A549 (cell line): Measurements from ENCODE around the gene CCDC12. TPM values are rescaled to one million over a fixed set of nuclear protein-coding genes. Genes with fewer than 3 reads are reported as not detected.

ENCODE experiments used
- ATAC-seq, 2 experiments: fragments of 200-7000 bp in 1 of 2; fragments of >200 bp in 1 of 2; cut with Nextera tagmentation in 1 of 2; cut with Tn5 transposase in 1 of 2; 3 replicates each; pipeline versions ENCODE4 v1.8.0 to v1.9.1; 2018 to 2020; ENCODE audit warnings: mild to moderate bottlenecking in 1 of 2, moderate library complexity in 1 of 2
- CTCF ChIA-PET: fragments of 300-600 bp; sonication (Branson Sonifier 250); formaldehyde crosslinking; extraction: SDS; loops from one replicate; lab custom pipeline; 2021; ENCODE audit warnings: antibody characterized with exemption, inconsistent platforms; lab: Yijun Ruan, JAX
- POLR2A ChIA-PET: fragments of 350-600 bp; formaldehyde crosslinking; extraction: SDS; loops from one replicate; lab custom pipeline; 2021; ENCODE audit warnings: antibody characterized with exemption, inconsistent platforms; lab: Yijun Ruan, JAX
- DNase-seq, 2 experiments: peaks; one replicate each; pipeline versions ENCODE4 v3.0.0 to v3.0.0-alpha.2; 2011 to 2016; ENCODE audit warnings: low read depth in 1 of 2, low spot score in 1 of 2
- FAIRE-seq: peaks from 2 replicates; lab custom pipeline; 2011; peaks lifted over from hg19 to GRCh38; lab: Jason Lieb, UNC
- H3K27ac ChIP-seq, 2 experiments: fragments of >200 bp; sonication (Bioruptor Twin); formaldehyde crosslinking; 3 replicates each; pipeline ENCODE4 v1.5.1; 2016 to 2017
- H3K4me1 ChIP-seq: fragments of >200 bp; sonication (Bioruptor Twin); formaldehyde crosslinking; 3 replicates; pipeline ENCODE4 v1.6.1; 2016
- H3K4me2 ChIP-seq: fragments of >200 bp; sonication (Bioruptor Twin); formaldehyde crosslinking; 3 replicates; pipeline ENCODE4 v1.6.1; 2016
- H3K4me3 ChIP-seq: fragments of >200 bp; sonication (Bioruptor Twin); formaldehyde crosslinking; 3 replicates; pipeline ENCODE4 v1.5.1; 2016
- H3K9me3 ChIP-seq: fragments of >200 bp; sonication (Bioruptor Twin); formaldehyde crosslinking; 3 replicates; pipeline ENCODE4 v1.6.1; 2016
- EHF ChIP-seq: fragments of 250-450 bp; sonication (Bioruptor Pico); IDR thresholded peaks from 2 replicates; pipeline ENCODE4 v1.5.0; 2020; ENCODE audit warnings: mild to moderate bottlenecking
- ELK1 ChIP-seq: fragments of 150-350 bp; IDR thresholded peaks from 2 replicates; pipeline ENCODE4 v1.6.1; 2014; ENCODE audit warnings: low read depth, mild to moderate bottlenecking, low read length
- EP300 ChIP-seq, 2 experiments: fragments of >200 bp; sonication (Bioruptor Twin); formaldehyde crosslinking; IDR thresholded peaks; 2 replicates in 1 of 2; 3 replicates in 1 of 2; pipeline ENCODE4 v1.6.1; 2016 to 2017
- FOSL2 ChIP-seq, 2 experiments: fragments of 450-650 bp in 1 of 2; fragments of >200 bp in 1 of 2; sonication (Bioruptor Twin) in 1 of 2; formaldehyde crosslinking; IDR thresholded peaks; 2 replicates each; pipeline versions ENCODE4 v1.5.0 to v1.6.1; 2016 to 2020; ENCODE audit warnings: mild to moderate bottlenecking in 1 of 2, moderate library complexity in 1 of 2
- GATA3 ChIP-seq: IDR thresholded peaks from 2 replicates; pipeline ENCODE4 v1.6.1; 2012; ENCODE audit warnings: borderline replicate concordance
- HDAC2 ChIP-seq: fragments of 200-600 bp; sonication (generic); IDR thresholded peaks from 2 replicates; pipeline ENCODE4 v1.6.1; 2016
- HOXA7 ChIP-seq: fragments of 250-450 bp; sonication (Bioruptor Pico); IDR thresholded peaks from 2 replicates; pipeline ENCODE4 v1.5.0; 2020; ENCODE audit warnings: mild to moderate bottlenecking, moderate library complexity
- MAZ ChIP-seq: fragments of 150-350 bp; IDR thresholded peaks from 2 replicates; pipeline ENCODE4 v1.6.1; 2014; ENCODE audit warnings: antibody characterized with exemption, low read depth, low read length, borderline replicate concordance
- NFE2L2 ChIP-seq: fragments of 150-350 bp; conservative IDR thresholded peaks from 2 replicates; pipeline ENCODE4 v1.6.1; 2014; ENCODE audit warnings: low read length
- NR3C1 ChIP-seq: fragments of >200 bp; sonication (Bioruptor Twin); formaldehyde crosslinking; IDR thresholded peaks from 3 replicates; pipeline ENCODE4 v1.6.1; 2017
- POLR2A ChIP-seq: IDR thresholded peaks from 2 replicates; pipeline ENCODE4 v1.6.1; 2012; ENCODE audit warnings: mild to moderate bottlenecking, low read length
- POLR2AphosphoS2 ChIP-seq: conservative IDR thresholded peaks from 2 replicates; pipeline ENCODE4 v1.6.1; 2012; ENCODE audit warnings: low read length, improper control_type of control experiment, inconsistent platforms
- SMC3 ChIP-seq: fragments of >200 bp; sonication (Bioruptor Twin); formaldehyde crosslinking; IDR thresholded peaks from 3 replicates; pipeline ENCODE4 v1.6.1; 2018; ENCODE audit warnings: inconsistent platforms
- SREBF2 ChIP-seq: fragments of 450-650 bp; IDR thresholded peaks from 2 replicates; pipeline ENCODE4 v1.6.1; 2014; ENCODE audit warnings: mild to moderate bottlenecking, moderate library complexity
- TP53 ChIP-seq: fragments of 250-450 bp; sonication (Bioruptor Pico); IDR thresholded peaks from 2 replicates; pipeline ENCODE4 v1.5.0; 2021; ENCODE audit warnings: mild to moderate bottlenecking, moderate library complexity
- USF2 ChIP-seq: fragments of 450-650 bp; IDR thresholded peaks from 2 replicates; pipeline ENCODE4 v1.6.1; 2014; ENCODE audit warnings: antibody characterized with exemption
- ZFP36 ChIP-seq: fragments of 450-650 bp; IDR thresholded peaks from 2 replicates; pipeline ENCODE4 v1.6.1; 2014; ENCODE audit warnings: borderline replicate concordance; ENCODE audit not compliant: partially characterized antibody
- ZSCAN20 ChIP-seq: fragments of 250-450 bp; sonication (Bioruptor Pico); IDR thresholded peaks from 2 replicates; pipeline ENCODE4 v1.8.0; 2022; ENCODE audit warnings: mild to moderate bottlenecking, moderate library complexity
- WGBS: methylation state at CpG from one replicate; pipeline ENCODE4 v1.1.6; 2017; ENCODE audit errors: missing lambda C conversion rate; 5-methylcytosine and 5-hydroxymethylcytosine counted together
- polyA plus RNA-seq, 4 experiments: library from polyadenylated mRNA; depleted of rRNA in 3 of 4; stranded (reverse); fragments of >200 nt; fragmentation: RNase III in 1 of 4; extraction: RNeasy Plus Mini Kit Qiagen cat#74134 plus additional on column Dnase treatment in 1 of 4; gene quantifications; 2 replicates in 3 of 4; 3 replicates in 1 of 4; pipeline ENCODE4 v1.2.3, GENCODE V29; 2011 to 2017

CCDC12 gene
- polyA plus RNA-seq, 2 of the 4 experiments (the other 2 are of a cell fraction) = 34.8 to 81.0 TPM

GRCh38 chr3:46947546-46947901 lies 29.0 kb downstream of the CCDC12 start:
- peaks cover 86% of the 10 kb centered on the region for H3K4me1 ChIP-seq
- TF ChIP-seq POLR2AphosphoS2 = no peak
- no peak for TF ChIP-seq SMC3
- TF ChIP-seq EHF (CRISPR knock-in tag) = no peak
- TF ChIP-seq MAZ = no peak
- TF ChIP-seq EP300 (IDR thresholded peaks at IDR 0.05) = no peak
- TF ChIP-seq ELK1 = no peak
- TF ChIP-seq, all 56 proteins: peak for 0
- POLR2A ChIA-PET = interaction anchor here (1.7 to 1.8 kb wide), 2 partner anchors 12 to 29 kb away, joined by 8 to 19 read pairs; partner anchors contain the start of gene CCDC12
- H3K4me2 ChIP-seq = peak overlapping the region; percentile 87
- 0 out of 3 replicates have a peak overlapping the region, but pooled peaks have one; percentile 14 for H3K4me3 ChIP-seq
- H3K9me3 ChIP-seq = no peaks in the 10 kb centered on the region
- no peak for FAIRE-seq
- CTCF ChIA-PET = interaction anchor here (0.8 to 3.9 kb wide), 9 partner anchors 11 to 50 kb away, joined by 3 to 27 read pairs (median 3); no protein-coding TSS in a partner anchor
- peak overlapping the region; percentile 90 to 97 for H3K27ac ChIP-seq
- ATAC-seq = no peak
- DNase-seq = no peak
- WGBS = 39% methylated on average over 3 of the region's 4 CpGs

DNA sequence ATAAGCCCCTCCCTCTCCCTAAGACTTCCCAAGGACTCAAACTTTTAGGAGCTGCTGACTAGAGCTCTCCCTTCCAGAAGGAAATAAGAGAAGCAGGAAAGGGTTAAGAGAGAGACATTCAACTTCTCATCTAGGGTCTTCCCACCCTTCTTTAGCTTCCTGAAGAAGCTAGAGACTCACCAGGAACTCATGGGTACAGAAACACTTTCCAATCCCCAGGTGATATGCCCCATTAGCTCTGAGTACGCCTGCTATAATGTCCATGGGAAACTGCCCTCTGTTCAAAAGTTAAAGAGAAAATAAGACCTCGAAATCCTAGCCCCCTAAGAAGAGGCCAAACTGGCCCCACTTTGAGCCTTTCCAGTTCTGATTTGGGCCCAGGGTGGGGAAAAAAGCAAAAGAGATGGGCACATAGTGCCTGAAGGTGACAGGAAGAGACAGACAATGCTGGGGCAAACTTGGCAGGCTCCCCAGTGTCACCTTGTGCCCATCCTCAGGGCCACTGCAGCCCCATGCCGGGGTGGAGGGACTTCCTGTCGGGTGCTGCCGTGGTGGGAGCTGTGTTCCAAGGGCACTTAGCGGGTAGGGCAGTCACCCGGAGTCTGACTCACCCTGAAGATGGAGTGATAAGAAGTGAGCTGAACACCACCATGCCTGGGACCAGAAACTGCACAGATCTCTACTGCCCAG lies 29.5 kb downstream of the CCDC12 start:
- ChIA-PET POLR2A (interaction anchor here (1.7 kb wide), 1 partner anchor 30 kb away, joined by 19 read pairs; the partner anchor contains the start of gene CCDC12), CTCF (interaction anchor here (0.8 to 3.9 kb wide), 8 partner anchors 11 to 37 kb away, joined by 3 to 27 read pairs (median 3); no protein-coding TSS in a partner anchor)
- Histone ChIP-seq H3K9me3 (no peaks in the 10 kb centered on the region), H3K27ac (peak overlapping the region; percentile 90 to 97), H3K4me1 (peaks cover 91% of the 10 kb centered on the region), H3K4me2 (peak overlapping the region; percentile 87), H3K4me3 (no peak overlapping the region)
- 13% methylated on average over 7 of the region's 7 CpGs for whole genome bisulfite sequencing
- peak; percentile 42 to 44 for ATAC-seq
- TF ChIP-seq TP53 (CRISPR knock-in tag) (no peak), ZFP36 (no peak), SREBF2 (no peak), HOXA7 (CRISPR knock-in tag) (no peak), FOSL2 (IDR thresholded peaks at IDR 0.05) (no peak), FOSL2 (CRISPR knock-in tag; IDR thresholded peaks at IDR 0.05) (peak; percentile 29; the same call in 1 of the 2 replicates), ZSCAN20 (CRISPR knock-in tag) (no peak), NR3C1 (no peak), GATA3 (peak; percentile 85)
- peak in 1 of 2 experiments; percentile 34 for DNase-seq
- no peak for FAIRE-seq

GRCh38 chr3:46946416-46946815 lies 30.1 kb downstream of the CCDC12 start:
- peak overlapping the region; percentile 90 to 97 for H3K27ac ChIP-seq
- FAIRE-seq = no peak
- TF ChIP-seq HOXA7 (CRISPR knock-in tag) (no peak), EHF (CRISPR knock-in tag) (no peak), NFE2L2 (no peak), USF2 (no peak), HDAC2 (no peak), POLR2A (no peak)
- ChIA-PET POLR2A (no interaction called here), CTCF (interaction anchor here (1.0 to 3.9 kb wide), 5 partner anchors 11 to 37 kb away, joined by 3 to 27 read pairs (median 4); no protein-coding TSS in a partner anchor)
- H3K4me2 ChIP-seq = peak overlapping the region; percentile 87
- no peaks in the 10 kb centered on the region for H3K9me3 ChIP-seq
- ATAC-seq = no peak
- no peak for DNase-seq
- peaks cover 97% of the 10 kb centered on the region for H3K4me1 ChIP-seq
- 52% methylated on average over 3 of the region's 6 CpGs for WGBS
- no peak overlapping the region for H3K4me3 ChIP-seq
